ENCODE results near the gene MED12. TPM values are rescaled to one million over a fixed set of nuclear protein-coding genes. Genes with fewer than 3 reads are reported as not detected.

The MED12 gene
- total and polyA plus RNA-seq, 2 of the 8 experiments (the other 6 are each of a cell fraction or from before 2014, with no cell fraction given), result 19.4 to 48.9 TPM

DNA sequence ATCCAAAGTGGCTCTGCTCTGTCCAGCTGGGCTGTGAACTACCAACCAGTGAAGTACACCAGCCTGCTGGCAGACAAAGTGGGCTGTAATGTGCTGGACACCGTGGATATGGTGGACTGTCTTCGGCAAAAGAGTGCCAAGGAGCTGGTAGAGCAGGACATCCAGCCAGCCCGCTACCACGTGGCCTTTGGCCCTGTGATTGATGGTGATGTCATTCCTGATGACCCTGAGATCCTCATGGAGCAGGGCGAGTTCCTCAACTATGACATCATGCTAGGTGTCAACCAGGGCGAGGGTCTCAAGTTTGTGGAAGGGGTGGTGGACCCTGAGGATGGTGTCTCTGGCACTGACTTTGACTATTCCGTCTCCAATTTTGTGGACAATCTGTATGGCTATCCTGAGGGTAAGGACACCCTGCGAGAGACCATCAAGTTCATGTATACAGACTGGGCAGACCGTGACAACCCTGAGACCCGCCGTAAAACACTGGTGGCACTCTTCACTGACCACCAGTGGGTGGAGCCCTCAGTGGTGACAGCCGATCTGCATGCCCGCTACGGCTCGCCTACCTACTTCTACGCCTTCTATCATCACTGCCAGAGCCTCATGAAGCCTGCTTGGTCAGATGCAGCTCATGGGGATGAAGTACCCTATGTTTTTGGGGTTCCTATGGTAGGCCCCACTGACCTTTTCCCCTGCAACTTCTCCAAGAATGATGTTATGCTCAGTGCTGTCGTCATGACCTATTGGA lies 48.8 kb downstream of the MED12 start (continued):
- TF ChIP-seq, protein P1, sequence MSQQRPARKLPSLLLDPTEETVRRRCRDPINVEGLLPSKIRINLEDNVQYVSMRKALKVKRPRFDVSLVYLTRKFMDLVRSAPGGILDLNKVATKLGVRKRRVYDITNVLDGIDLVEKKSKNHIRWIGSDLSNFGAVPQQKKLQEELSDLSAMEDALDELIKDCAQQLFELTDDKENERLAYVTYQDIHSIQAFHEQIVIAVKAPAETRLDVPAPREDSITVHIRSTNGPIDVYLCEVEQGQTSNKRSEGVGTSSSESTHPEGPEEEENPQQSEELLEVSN (IDR thresholded peaks at IDR 0.05), result no peak
- TF ChIP-seq ZNF274 (IDR thresholded peaks at IDR 0.05; ENCODE audit: borderline replicate concordance, extremely low read depth, low read length), result no peak

All from H1 (cell line).